ENCODE data around the gene NTRK2.

DNA sequence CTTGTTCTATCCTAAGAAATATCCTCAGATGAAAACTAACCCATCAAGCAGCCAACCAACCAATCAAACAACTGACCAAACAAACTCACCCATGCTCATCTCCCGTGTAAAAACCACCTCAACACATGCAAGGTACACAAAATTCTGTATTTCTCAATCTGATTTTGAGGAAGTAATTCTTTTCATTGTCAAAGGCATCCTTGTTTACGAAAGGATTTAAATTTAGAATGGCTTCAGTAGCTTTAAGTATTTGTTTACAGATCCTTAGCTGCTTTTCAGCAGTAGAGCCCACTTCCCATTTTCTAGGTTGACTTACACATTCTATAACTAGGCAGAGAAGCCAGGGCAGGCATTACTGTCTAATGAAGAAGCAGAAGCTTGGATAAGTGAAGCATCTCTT is 78.6 kb downstream of the NTRK2 start:
- TF ChIP-seq, protein P1, sequence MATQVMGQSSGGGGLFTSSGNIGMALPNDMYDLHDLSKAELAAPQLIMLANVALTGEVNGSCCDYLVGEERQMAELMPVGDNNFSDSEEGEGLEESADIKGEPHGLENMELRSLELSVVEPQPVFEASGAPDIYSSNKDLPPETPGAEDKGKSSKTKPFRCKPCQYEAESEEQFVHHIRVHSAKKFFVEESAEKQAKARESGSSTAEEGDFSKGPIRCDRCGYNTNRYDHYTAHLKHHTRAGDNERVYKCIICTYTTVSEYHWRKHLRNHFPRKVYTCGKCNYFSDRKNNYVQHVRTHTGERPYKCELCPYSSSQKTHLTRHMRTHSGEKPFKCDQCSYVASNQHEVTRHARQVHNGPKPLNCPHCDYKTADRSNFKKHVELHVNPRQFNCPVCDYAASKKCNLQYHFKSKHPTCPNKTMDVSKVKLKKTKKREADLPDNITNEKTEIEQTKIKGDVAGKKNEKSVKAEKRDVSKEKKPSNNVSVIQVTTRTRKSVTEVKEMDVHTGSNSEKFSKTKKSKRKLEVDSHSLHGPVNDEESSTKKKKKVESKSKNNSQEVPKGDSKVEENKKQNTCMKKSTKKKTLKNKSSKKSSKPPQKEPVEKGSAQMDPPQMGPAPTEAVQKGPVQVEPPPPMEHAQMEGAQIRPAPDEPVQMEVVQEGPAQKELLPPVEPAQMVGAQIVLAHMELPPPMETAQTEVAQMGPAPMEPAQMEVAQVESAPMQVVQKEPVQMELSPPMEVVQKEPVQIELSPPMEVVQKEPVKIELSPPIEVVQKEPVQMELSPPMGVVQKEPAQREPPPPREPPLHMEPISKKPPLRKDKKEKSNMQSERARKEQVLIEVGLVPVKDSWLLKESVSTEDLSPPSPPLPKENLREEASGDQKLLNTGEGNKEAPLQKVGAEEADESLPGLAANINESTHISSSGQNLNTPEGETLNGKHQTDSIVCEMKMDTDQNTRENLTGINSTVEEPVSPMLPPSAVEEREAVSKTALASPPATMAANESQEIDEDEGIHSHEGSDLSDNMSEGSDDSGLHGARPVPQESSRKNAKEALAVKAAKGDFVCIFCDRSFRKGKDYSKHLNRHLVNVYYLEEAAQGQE (IDR thresholded peaks at IDR 0.05; ENCODE audit: insufficient read depth in 1 of 2, low read depth in 2 of 2, low read length in 2 of 2): no peak
- TF ChIP-seq POLR2AphosphoS5 (IDR thresholded peaks at IDR 0.05; ENCODE audit: low read depth, low read length) (no peak), SIN3A (IDR thresholded peaks at IDR 0.05; ENCODE audit: borderline replicate concordance, insufficient read depth, low read length) (no peak)

Data from PFSK-1 (cell line).